ENCODE data around the gene JAG1.

JAG1 gene

GRCh38 chr20:10632721-10633509, 40.9 kb downstream of the JAG1 start:
- no peak for TF ChIP-seq CTCF (IDR thresholded peaks at IDR 0.05; ENCODE audit: low read depth, low read length)
- H3K27me3 ChIP-seq (ENCODE audit: low read depth, low read length): no peaks in the 10 kb centered on the region
- H3K4me2 ChIP-seq (ENCODE audit: low read length): no peak overlapping the region
- no peak overlapping the region for H2AFZ ChIP-seq (ENCODE audit: low read depth, low read length)
- no peak overlapping the region for H3K9ac ChIP-seq (ENCODE audit: low read length)
- no peak overlapping the region for H3K4me3 ChIP-seq (ENCODE audit: low read length)
- H3K4me1 ChIP-seq (ENCODE audit: low read length): no peaks in the 10 kb centered on the region
- no peak overlapping the region for H3K27ac ChIP-seq (ENCODE audit: low read length)
- H3K36me3 ChIP-seq (replicated peaks; ENCODE audit: low read depth, low read length): no peaks in the 10 kb centered on the region
- no peaks in the 10 kb centered on the region for H4K20me1 ChIP-seq (ENCODE audit: insufficient read depth, low read length)
- H3K79me2 ChIP-seq (ENCODE audit: low read length): no peaks in the 10 kb centered on the region
- H3K9me3 ChIP-seq (ENCODE audit: insufficient read depth, low read length): no peaks in the 10 kb centered on the region

GRCh38 chr20:10631126-10631525, 42.7 kb downstream of the JAG1 start:
- H4K20me1 ChIP-seq (ENCODE audit: insufficient read depth, low read length): no peaks in the 10 kb centered on the region
- H3K27me3 ChIP-seq (ENCODE audit: low read depth, low read length): no peaks in the 10 kb centered on the region
- H3K27ac ChIP-seq (ENCODE audit: low read length): no peak overlapping the region
- no peaks in the 10 kb centered on the region for H3K9me3 ChIP-seq (ENCODE audit: insufficient read depth, low read length)
- no peak overlapping the region for H3K4me2 ChIP-seq (ENCODE audit: low read length)
- no peak overlapping the region for H3K9ac ChIP-seq (ENCODE audit: low read length)
- no peak overlapping the region for H2AFZ ChIP-seq (ENCODE audit: low read depth, low read length)
- H3K79me2 ChIP-seq (ENCODE audit: low read length): no peaks in the 10 kb centered on the region
- no peaks in the 10 kb centered on the region for H3K36me3 ChIP-seq (replicated peaks; ENCODE audit: low read depth, low read length)
- H3K4me3 ChIP-seq (ENCODE audit: low read length): no peak overlapping the region
- TF ChIP-seq CTCF (IDR thresholded peaks at IDR 0.05; ENCODE audit: low read depth, low read length) (no peak), EZH2phosphoT487 (IDR thresholded peaks at IDR 0.05; ENCODE audit: low read depth) (no peak)
- no peaks in the 10 kb centered on the region for H3K4me1 ChIP-seq (ENCODE audit: low read length)

- no peak for TF ChIP-seq CTCF (IDR thresholded peaks at IDR 0.05; ENCODE audit: low read depth, low read length)
- no peak for TF ChIP-seq EZH2phosphoT487 (IDR thresholded peaks at IDR 0.05; ENCODE audit: low read depth)
- Histone ChIP-seq H3K36me3 (replicated peaks; ENCODE audit: low read depth, low read length) (no peaks in the 10 kb centered on the region), H3K4me1 (ENCODE audit: low read length) (no peaks in the 10 kb centered on the region), H3K79me2 (ENCODE audit: low read length) (no peaks in the 10 kb centered on the region), H3K9ac (ENCODE audit: low read length) (no peak overlapping the region), H3K27ac (ENCODE audit: low read length) (no peak overlapping the region), H3K4me3 (ENCODE audit: low read length) (no peak overlapping the region), H3K4me2 (ENCODE audit: low read length) (no peak overlapping the region), H4K20me1 (ENCODE audit: insufficient read depth, low read length) (no peaks in the 10 kb centered on the region), H3K27me3 (ENCODE audit: low read depth, low read length) (no peaks in the 10 kb centered on the region), H3K9me3 (ENCODE audit: insufficient read depth, low read length) (no peaks in the 10 kb centered on the region), H2AFZ (ENCODE audit: low read depth, low read length) (no peak overlapping the region)
Observed at GRCh38 chr20:10629946-10630650, 43.7 kb downstream of the JAG1 start.

GRCh38 chr20:10626896-10627295, 46.9 kb downstream of the JAG1 start:
- H3K4me2 ChIP-seq (ENCODE audit: low read length): no peak overlapping the region
- no peak overlapping the region for H3K4me3 ChIP-seq (ENCODE audit: low read length)
- H3K4me1 ChIP-seq (ENCODE audit: low read length): no peaks in the 10 kb centered on the region
- no peak overlapping the region for H3K9ac ChIP-seq (ENCODE audit: low read length)
- H3K27me3 ChIP-seq (ENCODE audit: low read depth, low read length): no peaks in the 10 kb centered on the region
- no peak for TF ChIP-seq CTCF (IDR thresholded peaks at IDR 0.05; ENCODE audit: low read depth, low read length)
- TF ChIP-seq EZH2phosphoT487 (IDR thresholded peaks at IDR 0.05; ENCODE audit: low read depth): no peak
- no peaks in the 10 kb centered on the region for H4K20me1 ChIP-seq (ENCODE audit: insufficient read depth, low read length)
- H3K36me3 ChIP-seq (replicated peaks; ENCODE audit: low read depth, low read length): no peaks in the 10 kb centered on the region
- no peak overlapping the region for H3K27ac ChIP-seq (ENCODE audit: low read length)
- no peaks in the 10 kb centered on the region for H3K9me3 ChIP-seq (ENCODE audit: insufficient read depth, low read length)
- no peak overlapping the region for H2AFZ ChIP-seq (ENCODE audit: low read depth, low read length)
- no peaks in the 10 kb centered on the region for H3K79me2 ChIP-seq (ENCODE audit: low read length)
